Activated CD8-positive, alpha-beta T cell treated with anti-CD3 and anti-CD28 coated beads for 36 hours (primary cell): Measurements from ENCODE around the gene ETHE1. TPM values are rescaled to one million over a fixed set of nuclear protein-coding genes. Genes with fewer than 3 reads are reported as not detected.
A peak's percentile ranks its signal among the peaks of the same experiment; 100 is the strongest.

ENCODE experiments used
- ATAC-seq: fragments of 200-7000 bp; cut with Tn5 transposase; one replicate; pipeline ENCODE4 v1.10.0; 2021; ENCODE audit warnings: mild to moderate bottlenecking, moderate library complexity
- CTCF ChIA-PET: fragments of 350-600 bp; sonication (Branson Sonifier 250); formaldehyde crosslinking; loops from one replicate; lab custom pipeline; 2021; ENCODE audit warnings: antibody characterized with exemption; lab: Charles Lee
- POLR2A ChIA-PET: fragments of 350-600 bp; sonication (Branson Sonifier 250); formaldehyde crosslinking; loops from one replicate; lab custom pipeline; 2021; ENCODE audit warnings: antibody characterized with exemption; lab: Charles Lee
- DNase-seq: peaks from one replicate; pipeline ENCODE4 v3.0.0-alpha.2; 2020
- H3K27ac Mint-ChIP-seq: one replicate; pipeline ENCODE4 v1.8.0; 2021; ENCODE audit warnings: mild to moderate bottlenecking, mixed read lengths
- H3K27me3 Mint-ChIP-seq: one replicate; pipeline ENCODE4 v1.8.0; 2021; ENCODE audit warnings: mixed read lengths
- H3K36me3 Mint-ChIP-seq: one replicate; pipeline ENCODE4 v1.8.0; 2021; ENCODE audit warnings: low read depth, mixed read lengths
- H3K4me1 Mint-ChIP-seq: one replicate; pipeline ENCODE4 v1.8.0; 2021; ENCODE audit warnings: low read depth, mixed read lengths
- H3K4me3 Mint-ChIP-seq: one replicate; pipeline ENCODE4 v1.8.0; 2021; ENCODE audit warnings: mild to moderate bottlenecking, moderate library complexity, mixed read lengths
- H3K9me3 Mint-ChIP-seq: one replicate; pipeline ENCODE4 v1.8.0; 2021; ENCODE audit warnings: mixed read lengths
- intact Hi-C: fragments of 100-400 bp; cut with micrococcal nuclease; formaldehyde crosslinking; loops from one replicate; pipeline ENCODE4 v1.10.0; 2022
- total RNA-seq, 2 experiments: library from RNA; stranded (reverse); gene quantifications; one replicate each; pipeline ENCODE4 v1.2.3, GENCODE V29; 2021
- TF ChIP-seq, protein P1 (sequence below): fragments of 200-600 bp; IDR thresholded peaks from one replicate; pipeline ENCODE4 v1.8.0; 2022; ENCODE audit warnings: antibody characterized with exemption, mild to moderate bottlenecking

Gene ETHE1
- total RNA-seq, 2 experiments from 2014 or later: 50.9 to 57.1 TPM

DNA sequence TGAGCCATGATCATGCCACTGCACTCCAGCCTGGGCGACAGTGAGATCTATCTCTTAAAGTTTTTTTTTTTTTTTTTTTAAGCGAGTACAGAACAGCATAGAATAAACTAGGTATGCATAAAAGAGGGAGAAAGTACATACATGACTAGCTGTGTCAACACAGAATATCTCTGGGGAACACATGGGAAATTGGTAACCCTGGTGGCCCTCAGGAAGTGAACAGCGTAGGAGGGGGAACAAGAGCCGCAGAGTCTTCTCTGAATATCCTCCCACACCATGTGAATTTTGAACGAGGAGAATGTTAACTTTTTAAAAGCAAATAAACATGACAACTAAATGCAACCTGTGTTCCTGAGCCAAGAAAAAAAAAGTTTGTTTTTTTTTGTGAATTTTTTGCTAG lies 37.7 kb downstream of the ETHE1 start:
- intact Hi-C loops: no loop called here

DNA sequence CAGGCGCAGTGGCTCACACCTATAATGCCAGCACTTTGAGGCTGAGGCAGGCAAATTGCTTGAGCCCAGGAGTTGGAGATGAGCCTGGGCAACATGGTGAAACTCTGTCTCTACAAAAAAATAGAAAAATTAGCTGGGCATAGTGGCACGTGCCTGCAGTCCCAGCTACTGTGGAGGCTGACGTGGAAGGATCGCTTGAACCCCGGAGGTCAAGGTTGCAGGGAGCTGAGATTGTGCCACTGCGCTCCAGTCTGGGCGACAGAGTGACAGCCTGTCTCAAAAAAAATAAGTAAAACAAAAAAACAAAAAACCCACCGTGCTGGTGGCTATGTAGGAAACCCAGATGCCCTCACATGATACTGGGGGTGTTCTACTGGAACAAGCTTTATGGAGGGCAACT lies 38.8 kb downstream of the ETHE1 start:
- no peak overlapping the region for H3K4me3 Mint-ChIP-seq
- no peaks in the 10 kb centered on the region for H3K27me3 Mint-ChIP-seq
- H3K36me3 Mint-ChIP-seq: peaks cover 4% of the 10 kb centered on the region
- peaks cover 6% of the 10 kb centered on the region for H3K4me1 Mint-ChIP-seq
- intact Hi-C loops: no loop called here
- TF ChIP-seq, protein P1, sequence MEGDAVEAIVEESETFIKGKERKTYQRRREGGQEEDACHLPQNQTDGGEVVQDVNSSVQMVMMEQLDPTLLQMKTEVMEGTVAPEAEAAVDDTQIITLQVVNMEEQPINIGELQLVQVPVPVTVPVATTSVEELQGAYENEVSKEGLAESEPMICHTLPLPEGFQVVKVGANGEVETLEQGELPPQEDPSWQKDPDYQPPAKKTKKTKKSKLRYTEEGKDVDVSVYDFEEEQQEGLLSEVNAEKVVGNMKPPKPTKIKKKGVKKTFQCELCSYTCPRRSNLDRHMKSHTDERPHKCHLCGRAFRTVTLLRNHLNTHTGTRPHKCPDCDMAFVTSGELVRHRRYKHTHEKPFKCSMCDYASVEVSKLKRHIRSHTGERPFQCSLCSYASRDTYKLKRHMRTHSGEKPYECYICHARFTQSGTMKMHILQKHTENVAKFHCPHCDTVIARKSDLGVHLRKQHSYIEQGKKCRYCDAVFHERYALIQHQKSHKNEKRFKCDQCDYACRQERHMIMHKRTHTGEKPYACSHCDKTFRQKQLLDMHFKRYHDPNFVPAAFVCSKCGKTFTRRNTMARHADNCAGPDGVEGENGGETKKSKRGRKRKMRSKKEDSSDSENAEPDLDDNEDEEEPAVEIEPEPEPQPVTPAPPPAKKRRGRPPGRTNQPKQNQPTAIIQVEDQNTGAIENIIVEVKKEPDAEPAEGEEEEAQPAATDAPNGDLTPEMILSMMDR: no peak
- H3K27ac Mint-ChIP-seq: no peak overlapping the region
- no peaks in the 10 kb centered on the region for H3K9me3 Mint-ChIP-seq
- CTCF ChIA-PET: interaction anchor here (0.6 kb wide), 1 partner anchor 42 kb away, joined by 3 read pairs; no protein-coding TSS in a partner anchor
- ATAC-seq (no peak), DNase-seq (no peak)
- POLR2A ChIA-PET: interaction anchor here (1.1 kb wide), 1 partner anchor 12 kb away, joined by 3 read pairs; no protein-coding TSS in a partner anchor

More for the DNA sequence above, 37.7 kb downstream of the ETHE1 start:
- ATAC-seq: no peak
- H3K4me1 Mint-ChIP-seq: peaks cover 6% of the 10 kb centered on the region
- ChIA-PET CTCF (no interaction called here), POLR2A (no interaction called here)
- H3K9me3 Mint-ChIP-seq: no peaks in the 10 kb centered on the region
- no peak for DNase-seq
- H3K4me3 Mint-ChIP-seq: no peak overlapping the region
- TF ChIP-seq, protein P1: no peak
- H3K36me3 Mint-ChIP-seq: peaks cover 4% of the 10 kb centered on the region
- peak overlapping the region; percentile 55 for H3K27ac Mint-ChIP-seq
- no peaks in the 10 kb centered on the region for H3K27me3 Mint-ChIP-seq

DNA sequence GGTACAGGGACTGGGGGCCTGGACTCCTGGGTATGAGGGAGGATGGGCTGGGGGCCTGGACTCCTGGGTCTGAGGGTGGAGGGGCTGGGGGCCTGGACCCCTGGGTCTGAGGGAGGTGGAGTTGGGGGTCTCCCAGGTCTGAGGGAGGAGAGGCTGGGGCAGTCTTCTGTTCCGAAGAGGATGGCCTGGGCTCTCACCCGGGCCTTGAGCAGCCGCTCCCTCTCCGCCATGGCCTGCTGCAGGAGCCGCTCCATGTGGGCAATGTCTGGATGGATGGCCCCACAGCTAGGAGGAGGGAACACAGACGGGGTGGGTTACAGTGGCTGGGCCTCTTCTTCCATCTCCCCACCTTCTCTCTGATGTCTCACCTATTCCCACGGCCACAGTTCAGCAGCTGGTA lies 40.6 kb downstream of the ETHE1 start:
- Mint-ChIP-seq H3K4me1 (peaks cover 6% of the 10 kb centered on the region), H3K4me3 (no peak overlapping the region), H3K27ac (no peak overlapping the region), H3K9me3 (no peaks in the 10 kb centered on the region), H3K36me3 (peaks cover 4% of the 10 kb centered on the region), H3K27me3 (no peaks in the 10 kb centered on the region)
- no peak for ATAC-seq
- ChIA-PET POLR2A (no interaction called here), CTCF (no interaction called here)
- intact Hi-C loops: no loop called here
- TF ChIP-seq, protein P1: no peak
- DNase-seq: no peak

DNA sequence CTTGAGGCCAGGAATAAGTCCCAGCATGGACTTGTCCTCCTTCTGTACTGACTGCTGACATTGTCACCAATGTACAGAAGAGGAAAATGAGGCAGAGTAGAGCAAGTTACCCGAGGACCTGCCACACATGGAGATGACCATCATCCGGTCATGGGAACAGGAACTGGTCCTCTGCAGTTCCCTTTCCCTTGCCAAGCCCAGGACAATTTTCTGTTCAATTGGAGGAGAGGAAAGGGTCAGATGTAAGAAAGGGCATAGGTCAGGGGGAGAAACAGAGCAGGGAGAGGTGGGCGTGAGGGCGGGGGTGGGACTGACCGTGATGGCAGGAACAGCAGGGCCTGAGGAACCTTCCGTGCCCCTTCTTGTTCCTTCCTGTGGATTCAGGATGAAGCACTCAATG lies 41.0 kb downstream of the ETHE1 start:
- DNase-seq (no peak), ATAC-seq (no peak)
- peaks cover 6% of the 10 kb centered on the region for H3K4me1 Mint-ChIP-seq
- no peaks in the 10 kb centered on the region for H3K9me3 Mint-ChIP-seq
- intact Hi-C loops: no loop called here
- no peaks in the 10 kb centered on the region for H3K27me3 Mint-ChIP-seq
- ChIA-PET CTCF (interaction anchor here (1.8 kb wide), 1 partner anchor 34 kb away, joined by 6 read pairs; no protein-coding TSS in a partner anchor), POLR2A (no interaction called here)
- peaks cover 4% of the 10 kb centered on the region for H3K36me3 Mint-ChIP-seq
- TF ChIP-seq, protein P1: no peak
- H3K4me3 Mint-ChIP-seq: no peak overlapping the region
- H3K27ac Mint-ChIP-seq: no peak overlapping the region

DNA sequence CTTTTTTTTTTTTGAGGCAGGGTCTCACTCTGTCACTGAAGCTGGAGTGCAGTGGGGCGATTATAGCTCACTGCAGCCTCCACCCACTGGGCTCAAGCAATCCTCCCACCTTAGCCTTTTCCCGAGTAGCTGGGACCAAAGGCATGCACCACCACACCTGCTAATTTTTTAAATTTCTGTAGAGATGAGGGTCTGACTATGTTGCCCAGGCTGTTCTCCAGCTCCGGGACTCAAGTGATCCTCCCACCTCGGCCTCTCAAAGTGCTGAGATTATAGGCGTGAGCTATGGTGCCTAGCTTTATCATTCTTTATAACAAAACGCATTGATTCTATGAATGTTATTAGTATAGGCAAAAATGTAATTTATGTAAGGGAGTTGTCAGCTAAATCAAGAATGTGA lies 43.7 kb downstream of the ETHE1 start:
- H3K9me3 Mint-ChIP-seq: no peaks in the 10 kb centered on the region
- TF ChIP-seq, protein P1: no peak
- no peak overlapping the region for H3K27ac Mint-ChIP-seq
- H3K4me3 Mint-ChIP-seq: no peak overlapping the region
- ChIA-PET CTCF (interaction anchor here (0.7 to 1.9 kb wide), 7 partner anchors 7 to 51 kb away, joined by 3 to 8 read pairs (median 3); no protein-coding TSS in a partner anchor), POLR2A (interaction anchor here (0.7 to 1.5 kb wide), 4 partner anchors 10 to 79 kb away, joined by 3 to 6 read pairs (median 4); partner anchors contain the start of gene PHLDB3)
- ATAC-seq (no peak), DNase-seq (no peak)
- H3K36me3 Mint-ChIP-seq: peaks cover 8% of the 10 kb centered on the region
- H3K27me3 Mint-ChIP-seq: no peaks in the 10 kb centered on the region
- H3K4me1 Mint-ChIP-seq: no peaks in the 10 kb centered on the region
- intact Hi-C loops: no loop called here
